Lung (tissue), 12 donors: Measurements from ENCODE around the gene IMMT. TPM values are rescaled to one million over a fixed set of nuclear protein-coding genes. Genes with fewer than 3 reads are reported as not detected.

ENCODE experiments used
- ATAC-seq: fragments of 200-7000 bp; cut with Tn5 transposase; one replicate; pipeline ENCODE4 v1.9.1; 2020; ENCODE audit warnings: moderate number of reproducible peaks; ENCODE audit not compliant: insufficient read depth, low FRiP score
- DNase-seq, 3 donors: peaks; one replicate each; pipeline ENCODE4 v3.0.0-alpha.2; 2013 to 2017
- H3K27ac ChIP-seq, 2 donors: one replicate each; pipeline ENCODE4 v1.5.1; 2013; ENCODE audit warnings: mild to moderate bottlenecking in 2 of 2, moderate library complexity in 2 of 2, control low read depth in 1 of 2, inconsistent platforms in 1 of 2, low read depth in 1 of 2, low read length in 1 of 2
- H3K27me3 ChIP-seq, 3 donors: one replicate each; pipeline ENCODE4 v1.5.1; 2013; ENCODE audit warnings: low read length in 2 of 3; ENCODE audit not compliant: control insufficient read depth in 3 of 3, insufficient read depth in 3 of 3
- H3K36me3 ChIP-seq, 4 donors: one replicate each; pipeline ENCODE4 v1.5.1; 2013; ENCODE audit warnings: low read length in 4 of 4, mild to moderate bottlenecking in 1 of 4, moderate library complexity in 1 of 4; ENCODE audit not compliant: control insufficient read depth in 4 of 4, insufficient read depth in 4 of 4
- H3K4me1 ChIP-seq, 5 donors: one replicate each; pipeline ENCODE4 v1.5.1; 2013; ENCODE audit warnings: low read length in 5 of 5, mild to moderate bottlenecking in 2 of 5, moderate library complexity in 1 of 5; ENCODE audit not compliant: control insufficient read depth in 5 of 5, insufficient read depth in 5 of 5
- H3K4me3 ChIP-seq: one replicate; pipeline ENCODE4 v1.5.1; 2013; ENCODE audit warnings: mild to moderate bottlenecking, control low read depth, moderate library complexity
- H3K9ac ChIP-seq, 2 donors: one replicate each; pipeline ENCODE4 v1.5.1; 2013; ENCODE audit warnings: low read length in 2 of 2, control low read depth in 1 of 2; ENCODE audit not compliant: insufficient read depth in 1 of 2
- H3K9me3 ChIP-seq, 4 donors: one replicate each; pipeline ENCODE4 v1.5.1; 2013; ENCODE audit warnings: low read length in 3 of 4, mild to moderate bottlenecking in 1 of 4, moderate library complexity in 1 of 4; ENCODE audit not compliant: control insufficient read depth in 4 of 4, insufficient read depth in 3 of 4
- WGBS, 2 donors: extraction: QIAGEN DNeasy Blood & Tissue Kit; methylation state at CpG; one replicate each; pipeline ENCODE4 v1.1.7; 2013; 5-methylcytosine and 5-hydroxymethylcytosine counted together
- polyA plus RNA-seq, 2 donors: library from polyadenylated mRNA; stranded (reverse); fragments of 200-250 nt; gene quantifications; one replicate each; pipeline ENCODE4 v1.2.1, GENCODE V29; 2013
- total RNA-seq, 2 donors: library from RNA; depleted of rRNA in 1 of 2; stranded (reverse); fragments of >200 nt in 1 of 2; gene quantifications; one replicate each; pipeline ENCODE4 v1.2.1, GENCODE V29; 2014 to 2021
- TF ChIP-seq, protein P1 (sequence below): IDR thresholded peaks from 2 replicates; pipeline ENCODE4 v1.5.1; 2012; ENCODE audit warnings: mild to moderate bottlenecking; ENCODE audit errors: control extremely low read depth, extremely low read depth
- donor health status: control.
- donor health status: control.
- donor health status: Bipolar disorder and iron deficiency.
- donor health status: healthy.
- donor health status: DM: yes; HTN: yes; CAD: no.

IMMT gene
- total and polyA plus RNA-seq, 4 donors = 22.8 to 63.4 (median 48.2) TPM

DNA sequence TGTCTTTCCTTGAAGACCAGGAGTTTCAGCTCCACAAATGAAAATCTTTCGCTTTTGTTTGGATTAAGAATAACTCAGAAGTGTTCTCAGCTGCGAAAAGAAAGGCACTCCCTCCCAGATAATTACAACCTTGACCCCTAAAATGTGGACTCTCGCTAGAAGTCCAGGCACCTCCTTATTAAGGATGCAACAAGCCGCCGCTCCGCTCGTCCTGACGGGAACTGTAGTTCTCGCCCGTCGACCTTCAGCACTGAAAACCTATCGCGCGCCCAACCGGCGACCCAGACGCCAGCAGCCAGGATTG lies 559 bp downstream of the IMMT start:
- TF ChIP-seq, protein P1, sequence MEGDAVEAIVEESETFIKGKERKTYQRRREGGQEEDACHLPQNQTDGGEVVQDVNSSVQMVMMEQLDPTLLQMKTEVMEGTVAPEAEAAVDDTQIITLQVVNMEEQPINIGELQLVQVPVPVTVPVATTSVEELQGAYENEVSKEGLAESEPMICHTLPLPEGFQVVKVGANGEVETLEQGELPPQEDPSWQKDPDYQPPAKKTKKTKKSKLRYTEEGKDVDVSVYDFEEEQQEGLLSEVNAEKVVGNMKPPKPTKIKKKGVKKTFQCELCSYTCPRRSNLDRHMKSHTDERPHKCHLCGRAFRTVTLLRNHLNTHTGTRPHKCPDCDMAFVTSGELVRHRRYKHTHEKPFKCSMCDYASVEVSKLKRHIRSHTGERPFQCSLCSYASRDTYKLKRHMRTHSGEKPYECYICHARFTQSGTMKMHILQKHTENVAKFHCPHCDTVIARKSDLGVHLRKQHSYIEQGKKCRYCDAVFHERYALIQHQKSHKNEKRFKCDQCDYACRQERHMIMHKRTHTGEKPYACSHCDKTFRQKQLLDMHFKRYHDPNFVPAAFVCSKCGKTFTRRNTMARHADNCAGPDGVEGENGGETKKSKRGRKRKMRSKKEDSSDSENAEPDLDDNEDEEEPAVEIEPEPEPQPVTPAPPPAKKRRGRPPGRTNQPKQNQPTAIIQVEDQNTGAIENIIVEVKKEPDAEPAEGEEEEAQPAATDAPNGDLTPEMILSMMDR = no peak
- peak overlapping the region; percentile 82 for H3K4me3 ChIP-seq
- no peaks in the 10 kb centered on the region for H3K27me3 ChIP-seq
- DNase-seq (no peak), ATAC-seq (no peak)
- peaks cover 7 to 23% (median 12%) of the 10 kb centered on the region in 5 donors for H3K4me1 ChIP-seq
- peak overlapping the region in 1 of 2 donors; percentile 75 for H3K9ac ChIP-seq
- WGBS, 2 donors = 0% methylated on average over 17 of the region's 17 CpGs
- H3K36me3 ChIP-seq = peaks cover 0 to 4% (median 1%) of the 10 kb centered on the region in 4 donors
- H3K9me3 ChIP-seq = no peaks in the 10 kb centered on the region
- peak overlapping the region; percentile 98 to 99 for H3K27ac ChIP-seq

DNA sequence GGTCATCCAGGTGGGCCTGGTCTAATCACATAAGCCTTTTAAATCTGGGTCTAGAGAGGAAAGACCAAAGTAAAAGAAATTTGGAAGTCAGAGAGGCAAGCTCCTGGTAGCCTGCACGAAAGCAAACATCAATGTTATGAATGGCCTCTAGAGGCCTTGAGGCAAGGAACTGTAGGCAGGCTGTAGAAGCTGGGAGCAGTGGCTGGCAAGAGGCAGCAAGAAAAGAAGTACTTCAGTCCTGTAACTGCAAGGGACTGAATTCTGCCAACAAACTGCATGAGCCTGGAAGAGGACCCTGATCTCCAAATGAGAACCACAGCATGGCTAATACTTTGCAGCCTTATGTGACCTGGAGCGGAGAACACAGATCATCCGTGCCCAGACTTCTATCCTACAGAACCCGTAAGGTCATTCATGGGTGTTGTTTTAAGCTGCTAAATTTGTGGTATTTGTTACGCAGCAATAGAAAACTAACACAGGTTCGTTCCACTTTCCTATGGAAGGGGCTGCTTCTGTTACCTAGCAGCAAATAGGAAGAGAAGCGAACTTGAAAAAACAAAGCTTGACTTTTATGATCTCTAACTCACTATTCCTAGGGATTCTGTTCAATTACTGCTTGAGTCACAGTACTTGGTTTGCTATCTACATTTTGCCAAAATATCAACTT lies 1.2 kb downstream of the IMMT start:
- H3K9ac ChIP-seq = peak overlapping the region in 1 of 2 donors; percentile 75
- TF ChIP-seq, protein P1 = no peak
- H3K9me3 ChIP-seq = no peaks in the 10 kb centered on the region
- H3K4me3 ChIP-seq = no peak overlapping the region
- H3K27me3 ChIP-seq = no peaks in the 10 kb centered on the region
- ATAC-seq = no peak
- H3K27ac ChIP-seq = peak overlapping the region in 1 of 2 donors; percentile 98
- WGBS, 2 donors = 75 to 84% methylated on average over 7 of the region's 7 CpGs
- H3K36me3 ChIP-seq = peaks cover 0 to 4% (median 2%) of the 10 kb centered on the region in 4 donors
- peaks cover 6 to 27% (median 12%) of the 10 kb centered on the region in 5 donors for H3K4me1 ChIP-seq
- DNase-seq = no peak

DNA sequence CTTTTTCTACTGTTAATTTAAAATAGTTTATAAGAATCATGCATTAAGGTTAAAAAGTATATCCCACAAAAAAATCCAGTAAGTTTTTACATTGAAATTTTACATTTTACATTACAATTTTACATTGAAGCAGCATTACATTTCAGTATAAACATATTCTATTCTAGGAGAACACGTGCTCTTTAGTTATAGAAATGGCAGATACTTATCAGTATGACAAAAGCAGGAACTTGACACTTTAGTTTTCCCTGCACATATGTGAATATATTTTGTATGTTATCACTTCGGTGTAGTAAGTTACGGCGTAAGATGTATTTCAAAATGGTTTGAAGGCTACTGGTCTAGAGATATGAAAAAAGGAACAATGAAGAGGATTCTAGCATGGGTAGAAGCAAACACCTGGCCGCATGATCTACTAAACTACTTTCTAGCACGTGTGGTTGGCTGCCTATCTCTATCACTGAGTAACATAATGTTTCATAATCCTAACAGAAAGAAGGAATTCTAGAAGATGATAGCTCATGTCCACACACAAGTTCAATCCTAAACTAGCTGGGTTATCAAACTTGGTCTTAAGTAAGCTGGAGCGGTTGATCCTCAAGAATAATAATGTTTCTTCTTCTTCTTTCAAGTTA lies 5.4 kb downstream of the IMMT start:
- H3K9ac ChIP-seq = no peak overlapping the region
- peaks cover 5 to 45% (median 11%) of the 10 kb centered on the region in 5 donors for H3K4me1 ChIP-seq
- H3K4me3 ChIP-seq = no peak overlapping the region
- no peak for DNase-seq
- H3K36me3 ChIP-seq = peaks cover 0 to 8% (median 3%) of the 10 kb centered on the region in 4 donors
- WGBS, 2 donors = 54 to 71% methylated on average over 7 of the region's 7 CpGs
- H3K27me3 ChIP-seq = no peaks in the 10 kb centered on the region
- no peaks in the 10 kb centered on the region for H3K9me3 ChIP-seq
- TF ChIP-seq, protein P1 = no peak
- H3K27ac ChIP-seq = no peak overlapping the region
- no peak for ATAC-seq
